ENCODE data around the gene SEC31B.

Gene SEC31B

GRCh38 chr10:100442548-100442947, 77.1 kb downstream of the SEC31B start:
- no peak for DNase-seq

GRCh38 chr10:100438674-100439315, 80.9 kb downstream of the SEC31B start:
- DNase-seq = no peak

Measured in fibroblast of skin of scalp (primary cell).